Hematopoietic multipotent progenitor cell (in vitro differentiated cells): ENCODE data around the gene YDJC. TPM values are rescaled to one million over a fixed set of nuclear protein-coding genes. Genes with fewer than 3 reads are reported as not detected.
"Not testable (repeated sequence)": the region's sequence is repeated elsewhere in the genome, so short reads cannot be mapped to it uniquely, and the experiment has no call there.

ENCODE experiments used
- DNase-seq, 3 donors: peaks; one replicate each; pipeline ENCODE4 v3.0.0-alpha.2; 2011 to 2015; ENCODE audit warnings: low read depth in 2 of 3, low spot score in 2 of 3
- small RNA-seq: library from RNA; depleted of rRNA; stranded (forward); fragments of <200 nt; gene quantifications from one replicate; pipeline ENCODE3, GENCODE V24; 2012
- total RNA-seq: library from RNA; depleted of rRNA; stranded (reverse); fragments of >200 nt; gene quantifications from one replicate; pipeline ENCODE4 v1.2.3, GENCODE V29; 2012

YDJC gene
- total RNA-seq, 1 donor, result 53.3 TPM

DNA sequence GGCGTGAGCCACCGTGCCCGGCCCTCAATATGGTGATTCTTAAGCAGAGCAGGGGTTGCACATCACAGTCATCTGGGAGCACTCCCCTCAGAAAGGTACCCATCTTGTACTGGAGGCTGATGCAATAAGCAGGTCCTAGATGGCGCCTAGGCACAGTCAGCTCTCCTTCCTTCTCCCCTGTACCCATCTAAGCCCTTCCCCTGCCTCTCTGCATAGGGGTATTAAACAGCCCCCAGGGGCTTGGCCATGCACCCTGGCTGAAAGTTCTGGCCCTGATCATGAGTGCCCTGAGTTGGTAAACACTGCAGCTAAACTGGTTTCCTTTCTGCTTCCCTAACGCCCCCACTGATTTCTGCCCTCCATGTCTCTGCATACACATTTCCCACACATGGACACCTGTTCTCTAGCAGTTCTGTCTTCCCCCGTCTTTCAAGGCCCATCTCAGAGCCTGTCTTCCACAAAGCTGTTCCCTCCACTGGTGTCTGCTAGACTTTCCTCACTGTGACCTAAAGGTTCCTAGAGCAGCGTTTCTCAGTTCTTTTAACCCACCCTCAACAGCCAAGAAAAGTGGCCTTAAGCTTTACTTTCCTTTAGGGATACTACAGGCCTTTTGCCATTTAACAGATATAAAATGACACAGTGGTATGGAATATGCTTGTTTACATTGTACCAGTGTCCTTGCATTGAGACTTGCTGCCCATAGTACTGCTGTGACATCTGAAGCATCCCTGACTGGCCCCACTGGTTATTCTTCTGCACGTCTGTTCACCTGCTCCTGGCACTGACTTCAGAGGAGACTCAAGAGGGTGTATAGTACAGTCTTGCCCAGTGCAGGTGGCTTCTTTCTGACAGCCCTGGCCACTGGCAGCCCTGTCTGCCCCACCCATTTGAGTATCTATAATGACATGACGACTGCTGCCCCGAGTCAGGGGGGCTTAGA is 46.8 kb downstream of the YDJC start:
- DNase-seq, result no peak

DNA sequence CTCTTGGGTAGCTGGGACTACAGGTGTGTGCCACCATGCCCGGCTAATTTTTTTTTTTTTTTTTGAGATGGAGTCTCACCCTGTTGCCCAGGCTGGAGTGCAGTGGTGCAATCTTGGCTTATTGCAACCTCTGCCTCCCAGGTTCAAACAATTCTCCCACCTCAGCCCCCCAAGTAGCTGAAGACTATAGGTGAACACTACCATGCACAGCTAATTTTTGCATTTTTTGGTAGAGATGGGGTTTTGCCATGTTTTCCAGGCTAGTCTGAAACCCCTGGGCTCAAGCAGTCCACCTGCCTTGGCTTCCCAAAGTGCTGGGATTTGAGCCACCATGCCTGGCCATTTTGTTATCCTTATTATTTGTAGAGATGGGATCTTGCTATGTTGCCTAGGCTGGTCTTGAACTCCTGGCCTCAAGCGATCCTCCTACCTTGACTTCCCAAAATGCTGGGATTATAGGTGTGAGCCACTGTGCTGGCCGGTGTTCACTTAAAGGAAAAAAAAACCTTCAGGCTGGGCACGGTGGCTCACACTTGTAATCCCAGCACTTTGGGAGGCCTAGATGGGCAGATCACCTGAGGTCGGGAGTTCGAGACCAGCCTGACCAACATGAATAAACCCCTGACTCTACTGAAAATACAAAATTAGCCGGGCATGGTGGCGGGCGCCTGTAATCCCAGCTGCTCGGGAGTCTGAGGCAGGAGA is 48.7 kb downstream of the YDJC start:
- not testable (repeated sequence) for DNase-seq

DNA sequence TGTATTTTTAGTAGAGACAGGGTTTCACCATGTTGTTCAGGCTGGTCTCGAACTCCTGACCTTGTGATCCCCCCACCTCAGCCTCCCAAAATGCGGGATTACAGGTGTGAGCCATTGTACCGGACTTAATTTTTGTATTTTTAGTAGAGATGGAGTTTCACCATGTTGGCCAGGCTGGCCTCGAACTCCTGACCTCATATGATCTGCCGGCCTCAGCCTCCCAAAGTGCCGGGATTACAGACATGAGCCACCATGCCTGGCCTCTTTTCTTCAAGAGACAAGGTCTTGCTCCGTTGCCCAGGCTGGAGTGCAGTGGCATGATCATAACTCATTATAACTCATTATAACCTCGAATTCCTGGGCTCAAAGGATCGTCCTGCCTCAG is 49.2 kb downstream of the YDJC start:
- DNase-seq, result not testable (repeated sequence)

DNA sequence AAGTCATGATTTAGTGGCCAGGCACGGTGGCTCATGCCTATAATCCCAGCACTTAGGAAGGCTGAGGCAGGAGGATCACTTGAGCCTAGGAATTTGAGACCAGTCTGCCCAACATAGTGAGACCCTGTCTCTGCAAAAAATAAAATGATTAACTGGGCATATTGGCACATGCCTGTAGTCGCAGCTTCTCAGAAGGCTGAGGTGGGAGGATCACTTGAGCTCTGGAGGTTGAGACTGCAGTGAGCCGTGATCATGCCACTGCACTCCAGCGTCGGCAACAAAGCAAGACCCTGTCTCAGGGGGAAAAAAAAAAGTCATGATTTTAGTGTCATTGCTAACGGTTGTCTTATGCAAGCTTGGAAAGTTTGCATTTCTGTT is 50.4 kb downstream of the YDJC start:
- no peak for DNase-seq

Small RNAs within 50 kb of the gene (small RNA-seq; reads per million reads assigned to genes)
- gene MIR301B, result 6.3 reads per million, percentile 89 among the genes with 10 or more reads in this experiment

Other genes with a start within 250 kb of the YDJC start
- gene RIMBP3B, start 246.3 kb downstream of the YDJC start, total RNA-seq, result 1.6 TPM
- 13.7 TPM for gene HIC2, start 212.7 kb downstream of the YDJC start, total RNA-seq
- 1.6 TPM for gene TMEM191C, start 162.6 kb downstream of the YDJC start, total RNA-seq
- gene RIMBP3C, start 78.6 kb downstream of the YDJC start, total RNA-seq, result 5.9 TPM
- gene UBE2L3, start 62.3 kb downstream of the YDJC start, total RNA-seq, result 20.7 TPM
- 0.27 TPM for gene CCDC116, start 2.7 kb upstream of the YDJC start, total RNA-seq
- 41.7 TPM for gene SDF2L1, start 12.3 kb upstream of the YDJC start, total RNA-seq
- gene PPIL2, start 36.0 kb upstream of the YDJC start, total RNA-seq, result 39.6 TPM
- gene YPEL1, start 105.8 kb upstream of the YDJC start, total RNA-seq, result 11.8 TPM
- 38.8 TPM for gene MAPK1, start 237.6 kb upstream of the YDJC start, total RNA-seq